ENCODE data around the gene MAD1L1.

Gene MAD1L1

GRCh38 chr7:2241580-2242540, 9.1 kb upstream of the MAD1L1 start, which contains the start of the genes MRM2 and NUDT1:
Gene MRM2, minus strand, starts transcription at chr7:2242205. Its CDS starts 36 bp downstream, at chr7:2242169.
Gene NUDT1, plus strand, starts transcription at chr7:2242226. Its CDS starts 2,349 bp downstream, at chr7:2244575.
- DNase-seq: peak; percentile 25

DNA sequence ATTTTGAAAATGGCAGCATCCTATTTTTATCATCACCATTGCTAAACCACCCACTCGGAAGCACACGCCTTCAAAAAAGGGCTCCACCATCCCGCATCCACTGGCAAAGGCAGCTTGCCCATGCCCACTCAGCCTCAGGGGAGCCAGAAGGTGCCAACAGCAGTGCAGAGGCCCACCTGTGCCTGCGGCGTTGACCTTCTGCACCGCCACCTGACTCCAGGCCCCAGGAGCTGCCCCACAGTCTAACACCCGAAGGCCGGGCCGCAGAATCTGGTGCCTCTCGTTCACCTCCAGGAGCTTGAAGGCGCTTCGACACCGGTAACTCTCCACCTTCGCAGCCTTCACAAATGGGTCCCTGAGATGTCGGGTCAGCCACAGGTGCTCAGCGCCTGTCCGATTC, 6.5 kb upstream of the MAD1L1 start:
- no peak for DNase-seq

GRCh38 chr7:2237109-2237602, 4.4 kb upstream of the MAD1L1 start:
- no peak for DNase-seq

DNA sequence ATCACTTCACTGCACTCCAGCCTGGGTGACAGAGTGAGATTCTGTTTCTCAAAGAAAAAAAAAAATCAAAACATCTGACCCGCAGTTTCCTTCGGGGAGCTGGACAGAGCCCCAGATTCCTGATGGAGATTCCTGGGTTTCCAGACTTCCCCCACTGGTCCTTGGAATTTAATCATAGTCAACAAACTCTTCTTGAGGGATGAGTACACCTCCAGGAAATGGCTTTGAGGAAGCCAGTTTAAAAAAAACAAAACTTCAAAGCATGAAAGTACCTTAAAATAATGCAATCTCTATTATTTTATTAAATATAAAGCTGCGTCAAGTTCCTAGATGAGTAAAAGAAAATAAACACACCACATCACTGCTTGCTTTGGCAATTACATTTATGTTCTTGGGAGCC, 1.2 kb upstream of the MAD1L1 start:
- DNase-seq: no peak

GRCh38 chr7:2231992-2232765, 566 bp downstream of the MAD1L1 start:
- no peak for DNase-seq

DNA sequence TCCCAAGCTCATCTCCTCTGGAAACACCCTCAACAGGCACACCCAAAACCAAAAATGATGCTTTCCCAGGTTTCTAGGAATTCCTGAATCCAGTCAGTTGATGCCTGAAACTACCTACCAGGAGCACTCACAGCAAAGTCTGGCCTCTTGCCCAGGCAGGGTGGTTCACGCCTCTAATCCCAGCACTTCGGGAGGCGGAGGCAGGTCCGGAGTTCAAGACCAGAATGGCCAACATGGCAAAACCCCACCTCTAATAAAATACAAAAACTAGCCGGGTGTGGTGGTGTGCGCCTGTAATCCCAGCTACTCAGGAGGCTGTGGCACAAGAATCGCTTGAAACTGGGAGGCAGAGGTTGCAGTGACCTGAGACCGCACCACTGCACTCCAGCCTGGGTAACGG, 1.9 kb downstream of the MAD1L1 start:
- no peak for DNase-seq

DNA sequence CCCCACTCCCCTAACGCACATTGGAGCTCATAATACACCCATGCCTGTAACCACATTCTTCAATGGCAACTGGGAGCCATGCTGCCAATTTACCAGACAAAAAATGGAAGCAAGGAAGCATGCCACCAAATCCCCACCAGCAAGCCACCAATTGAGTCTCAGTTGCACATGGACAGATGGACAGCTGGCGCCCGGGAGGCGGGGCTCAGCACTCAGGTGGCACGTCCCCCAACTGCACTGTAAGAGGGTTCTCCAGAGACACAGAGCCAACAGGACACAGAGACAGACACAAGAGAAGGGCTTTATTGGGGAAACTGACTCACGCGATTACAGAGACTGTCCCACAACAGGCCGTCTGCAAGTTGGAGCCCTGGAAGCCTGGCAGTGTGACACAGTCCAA, 2.5 kb downstream of the MAD1L1 start:
- DNase-seq: no peak

DNA sequence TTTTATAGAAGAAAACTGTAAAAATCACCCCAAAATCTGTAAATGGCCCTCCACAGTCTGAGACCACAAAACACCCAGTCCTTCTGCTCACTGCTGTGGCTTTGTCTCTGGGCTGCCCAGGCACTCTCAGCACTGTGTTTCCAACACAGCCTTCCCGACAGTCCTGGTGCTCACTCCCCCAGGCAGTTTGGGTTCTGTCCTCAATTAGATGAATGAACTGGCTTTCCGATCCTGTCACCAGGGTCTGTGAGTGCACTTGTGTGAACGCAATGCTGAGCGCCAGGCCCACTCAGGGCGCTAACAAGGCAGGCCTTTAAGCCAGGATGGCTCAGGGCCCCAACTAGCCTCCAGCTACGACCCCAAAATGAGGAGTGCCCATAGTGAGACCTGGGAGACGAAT, 3.3 kb downstream of the MAD1L1 start:
- no peak for DNase-seq

- no peak for DNase-seq
These were observed 3.8 kb downstream of the MAD1L1 start for GRCh38 chr7:2228921-2229320.

GRCh38 chr7:2227699-2228098, 5.0 kb downstream of the MAD1L1 start:
- no peak for DNase-seq

GRCh38 chr7:2225830-2226229, 6.9 kb downstream of the MAD1L1 start:
- DNase-seq: no peak

- DNase-seq: no peak
These were observed 7.4 kb downstream of the MAD1L1 start for GRCh38 chr7:2225336-2225735.

- no peak for DNase-seq
These were observed 7.8 kb downstream of the MAD1L1 start for GRCh38 chr7:2224934-2225333.

- no peak for DNase-seq
These were observed 8.2 kb downstream of the MAD1L1 start for GRCh38 chr7:2224491-2224928.

GRCh38 chr7:2223321-2223720, 9.4 kb downstream of the MAD1L1 start:
- DNase-seq: no peak

DNA sequence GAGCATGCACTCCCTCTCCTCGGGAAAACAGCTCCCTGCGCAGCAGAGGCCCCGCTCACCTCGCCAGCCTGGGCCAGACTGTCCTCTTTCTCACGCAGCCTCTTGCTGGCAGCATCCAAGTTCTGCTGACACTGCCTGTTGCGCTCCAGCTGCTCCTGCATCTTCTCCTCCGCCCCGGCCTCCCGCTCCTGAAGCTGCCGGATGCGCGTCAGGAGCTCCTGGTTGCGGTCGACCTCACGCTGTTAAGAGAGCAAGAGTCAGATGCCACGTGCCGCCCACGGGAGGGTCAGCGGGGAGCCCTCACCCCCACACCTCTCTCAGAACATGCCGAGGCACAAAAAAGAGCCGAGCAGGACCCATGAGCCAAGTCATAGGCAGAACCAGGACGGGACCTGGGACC, 10.2 kb downstream of the MAD1L1 start:
- DNase-seq: no peak

DNA sequence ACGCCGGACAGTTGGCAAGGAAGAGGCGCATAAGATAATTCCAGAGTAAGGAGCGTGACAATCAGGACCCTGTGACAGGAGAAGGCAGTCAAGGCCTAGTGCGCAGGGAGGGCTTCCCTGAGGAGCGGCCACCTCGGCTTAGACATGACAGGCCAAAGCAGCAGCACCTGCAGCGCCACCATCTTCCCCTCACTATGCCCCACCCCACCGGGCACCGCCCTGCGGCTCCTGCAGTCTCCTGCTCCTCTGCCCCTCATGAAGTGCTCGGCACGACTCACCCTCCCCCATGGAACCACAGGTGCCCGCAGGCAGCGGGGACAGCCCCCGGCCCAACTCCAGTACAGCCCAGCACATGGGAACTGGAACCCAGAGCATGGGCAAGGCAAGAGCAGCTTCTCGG, 11.8 kb downstream of the MAD1L1 start:
- no peak for DNase-seq

DNA sequence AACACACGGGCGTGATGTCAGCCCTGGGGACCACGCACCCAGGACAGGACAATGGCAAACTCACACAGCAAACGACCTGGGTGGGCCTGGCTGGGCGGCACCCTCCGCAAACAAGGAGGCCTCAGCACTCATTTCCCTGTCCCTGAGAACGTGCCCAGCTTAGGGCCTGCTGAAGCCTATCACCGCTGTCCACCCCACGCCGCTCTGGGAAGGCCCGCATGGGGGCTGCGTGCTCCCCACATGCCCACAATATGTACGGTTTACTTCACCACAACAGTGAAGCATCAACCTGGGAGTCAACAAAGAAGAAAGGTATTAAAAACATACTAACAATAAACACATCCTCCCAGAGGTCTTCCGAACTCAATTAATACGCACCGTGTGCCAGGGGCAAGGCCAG, 12.2 kb downstream of the MAD1L1 start:
- DNase-seq: no peak

GRCh38 chr7:2220030-2220429, 12.7 kb downstream of the MAD1L1 start:
- DNase-seq: no peak

GRCh38 chr7:2219606-2220005, 13.1 kb downstream of the MAD1L1 start:
- no peak for DNase-seq

DNA sequence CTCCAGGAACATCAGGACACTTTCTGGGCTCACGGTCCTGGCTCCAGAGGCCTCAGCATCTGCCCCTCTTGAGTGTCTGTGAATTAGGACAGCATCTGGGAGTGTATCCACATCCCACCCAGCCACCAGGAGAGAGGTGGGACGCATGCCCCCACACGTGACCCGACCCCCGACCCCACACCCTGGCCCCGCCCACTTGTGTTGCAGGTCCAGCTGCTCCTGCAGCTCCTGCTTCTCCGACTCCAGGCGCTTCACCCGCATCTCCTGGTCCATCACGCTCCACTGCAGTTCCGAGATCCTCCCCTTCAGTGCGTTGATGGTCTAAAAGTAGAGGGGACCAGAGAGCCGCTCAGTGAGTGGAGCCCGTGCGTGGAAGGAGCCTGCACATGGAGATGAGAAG, 13.6 kb downstream of the MAD1L1 start:
- DNase-seq: no peak

DNA sequence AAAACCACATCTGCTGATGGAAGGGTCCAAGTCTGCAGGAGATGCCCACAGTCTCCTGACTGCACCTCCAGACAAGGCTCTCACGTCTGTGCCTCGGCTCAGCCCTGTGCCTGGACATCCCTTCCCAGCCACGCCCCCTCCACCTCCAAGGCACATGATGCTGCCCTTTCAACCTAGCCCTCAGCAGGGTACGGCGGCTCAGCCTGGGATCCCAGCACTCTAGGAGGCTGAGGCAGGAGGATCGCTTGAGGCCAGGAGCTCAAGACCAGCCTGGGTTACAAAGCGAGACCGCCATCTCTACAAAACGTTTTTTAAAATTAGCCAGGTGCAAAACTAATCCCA, 14.3 kb downstream of the MAD1L1 start:
- no peak for DNase-seq

DNA sequence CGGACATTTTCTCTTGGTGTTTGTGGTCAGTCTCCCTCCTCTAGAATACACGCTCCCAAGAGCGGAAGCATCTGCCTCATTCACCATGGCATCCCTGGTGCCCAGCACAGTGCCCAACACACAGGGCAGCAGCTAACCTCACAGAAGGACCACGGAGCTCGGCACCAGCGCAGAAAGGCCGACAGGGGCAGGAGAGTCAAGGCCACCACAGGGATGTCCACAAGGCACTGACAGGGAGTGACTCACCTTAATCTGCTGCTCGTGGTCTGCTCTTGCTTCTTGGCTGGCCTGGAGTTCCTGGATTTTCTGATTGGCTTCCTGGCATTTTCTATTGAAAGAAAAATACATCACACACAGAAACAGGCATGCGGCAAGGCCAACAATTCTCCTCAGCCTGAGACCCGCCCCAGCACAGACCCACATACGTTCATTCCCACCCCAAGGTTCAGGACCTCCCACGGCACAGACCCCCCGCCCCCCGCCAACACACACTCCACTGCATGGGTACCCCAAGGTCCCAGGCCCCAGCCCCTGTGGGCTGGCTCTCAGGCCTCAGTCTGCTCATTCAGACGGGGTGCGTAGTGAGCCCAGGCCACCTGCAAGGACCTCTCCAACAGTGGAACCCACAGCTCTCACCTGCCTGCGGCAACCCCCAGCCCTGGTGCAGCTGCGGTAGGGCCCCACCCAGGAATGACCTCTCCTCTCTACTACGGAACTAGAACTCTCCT, 14.9 kb downstream of the MAD1L1 start:
- DNase-seq: no peak

All from NCI-H1417 treated with DMSO at 0.1 percent for 48 hours (cell line).